HG02623 (cell line): ENCODE data around the gene C3orf18.

Experiments used
- ATAC-seq: cut with Tn5 transposase; IDR thresholded peaks from one replicate; pipeline ENCODE4 v1.9.1; 2021; ENCODE audit warnings: moderate library complexity; ENCODE audit not compliant: unreplicated experiment

C3orf18 gene

GRCh38 chr3:50581459-50581842 is 13.9 kb upstream of the C3orf18 start:
- ATAC-seq, result no peak

- ATAC-seq, result no peak
Measured at GRCh38 chr3:50580683-50581458, 13.3 kb upstream of the C3orf18 start.

- no peak for ATAC-seq
Measured at GRCh38 chr3:50577348-50577747, 9.8 kb upstream of the C3orf18 start.

GRCh38 chr3:50575372-50575771 is 7.8 kb upstream of the C3orf18 start:
- no peak for ATAC-seq

- no peak for ATAC-seq
Measured at GRCh38 chr3:50574444-50574831, 6.9 kb upstream of the C3orf18 start.

GRCh38 chr3:50573566-50574443 is 6.3 kb upstream of the C3orf18 start:
- ATAC-seq, result no peak

GRCh38 chr3:50572801-50573371 is 5.3 kb upstream of the C3orf18 start:
- ATAC-seq, result no peak

GRCh38 chr3:50572158-50572557 is 4.6 kb upstream of the C3orf18 start:
- no peak for ATAC-seq

- no peak for ATAC-seq
Measured at GRCh38 chr3:50571486-50571885, 3.9 kb upstream of the C3orf18 start.

- ATAC-seq, result no peak
Measured at GRCh38 chr3:50570508-50571279, 3.1 kb upstream of the C3orf18 start.

GRCh38 chr3:50568947-50569749 is 1.6 kb upstream of the C3orf18 start, which contains the start of gene HEMK1:
Gene HEMK1, plus strand, starts transcription at chr3:50569522. Its CDS starts 1,583 bp downstream, at chr3:50571105.
- ATAC-seq, result peak; percentile 58

- ATAC-seq, result no peak
Measured at GRCh38 chr3:50567011-50567385, 549 bp downstream of the C3orf18 start.

- ATAC-seq, result no peak
Measured at GRCh38 chr3:50564321-50564720, 3.2 kb downstream of the C3orf18 start.

GRCh38 chr3:50563867-50564266 is 3.7 kb downstream of the C3orf18 start:
- ATAC-seq, result no peak

GRCh38 chr3:50562861-50563260 is 4.7 kb downstream of the C3orf18 start:
- no peak for ATAC-seq

- no peak for ATAC-seq
Measured at GRCh38 chr3:50559702-50560101, 7.8 kb downstream of the C3orf18 start.

GRCh38 chr3:50557915-50558314 is 9.6 kb downstream of the C3orf18 start:
- ATAC-seq, result no peak

GRCh38 chr3:50557106-50557505 is 10.4 kb downstream of the C3orf18 start:
- ATAC-seq, result no peak

GRCh38 chr3:50554553-50554952 is 13.0 kb downstream of the C3orf18 start:
- no peak for ATAC-seq

- no peak for ATAC-seq
Measured at GRCh38 chr3:50552598-50552997, 14.9 kb downstream of the C3orf18 start.
